Activated T-helper 17 cell treated with anti-CD3 and anti-CD28 coated beads, Interleukin-2, amount 50 U/mL, for 72 hours (primary cell): ENCODE results near the gene LAMA5. TPM values are rescaled to one million over a fixed set of nuclear protein-coding genes. Genes with fewer than 3 reads are reported as not detected.

Source experiments
- ATAC-seq: fragments of 150-1000 bp; cut with Tn5 transposase; replicated peaks from 2 replicates; pipeline ENCODE4 v1.10.0; 2021; ENCODE audit warnings: mild to moderate bottlenecking, moderate library complexity
- H3K27ac Mint-ChIP-seq: one replicate; pipeline ENCODE4 v1.8.0; 2022; ENCODE audit warnings: mixed read lengths
- H3K27me3 Mint-ChIP-seq: one replicate; pipeline ENCODE4 v1.8.0; 2022; ENCODE audit warnings: mixed read lengths
- H3K36me3 Mint-ChIP-seq: one replicate; pipeline ENCODE4 v1.8.0; 2022; ENCODE audit warnings: low read depth, mild to moderate bottlenecking, mixed read lengths
- H3K4me1 Mint-ChIP-seq: one replicate; pipeline ENCODE4 v1.8.0; 2022; ENCODE audit warnings: mixed read lengths
- H3K4me3 Mint-ChIP-seq: one replicate; pipeline ENCODE4 v1.8.0; 2022; ENCODE audit warnings: mild to moderate bottlenecking, mixed read lengths
- H3K9me3 Mint-ChIP-seq: one replicate; pipeline ENCODE4 v1.8.0; 2022; ENCODE audit warnings: mixed read lengths
- total RNA-seq, 2 donors: library from RNA; stranded (reverse); gene quantifications; one replicate each; pipeline ENCODE4 v1.2.3, GENCODE V29; 2022

LAMA5 gene
- total RNA-seq, 2 donors from 2014 or later, result 0.29 to 0.39 TPM

DNA sequence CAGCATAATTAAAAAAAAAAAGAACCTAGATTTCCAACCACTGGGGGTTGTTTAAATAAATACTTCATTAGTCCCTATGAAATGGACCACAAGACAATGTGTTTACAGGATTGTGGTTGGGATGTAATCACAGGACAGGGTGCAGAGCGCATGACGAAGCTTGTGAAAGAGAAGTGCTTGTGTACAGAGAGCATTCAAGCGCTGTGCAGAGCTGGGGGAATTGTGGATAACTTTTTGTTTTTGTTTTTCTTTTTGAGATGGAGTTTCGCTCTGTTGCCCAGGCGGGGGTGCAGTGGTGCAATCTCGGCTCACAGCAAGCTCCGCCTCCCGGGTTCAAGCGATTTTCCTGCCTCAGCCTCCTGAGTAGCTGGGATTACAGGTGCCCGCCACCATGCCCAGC lies 22.3 kb downstream of the LAMA5 start:
- no peaks in the 10 kb centered on the region for H3K36me3 Mint-ChIP-seq
- H3K27ac Mint-ChIP-seq, result no peak overlapping the region
- H3K4me3 Mint-ChIP-seq, result no peak overlapping the region
- no peak for ATAC-seq
- no peaks in the 10 kb centered on the region for H3K4me1 Mint-ChIP-seq
- peaks cover 6% of the 10 kb centered on the region for H3K27me3 Mint-ChIP-seq
- H3K9me3 Mint-ChIP-seq, result peaks cover 4% of the 10 kb centered on the region

DNA sequence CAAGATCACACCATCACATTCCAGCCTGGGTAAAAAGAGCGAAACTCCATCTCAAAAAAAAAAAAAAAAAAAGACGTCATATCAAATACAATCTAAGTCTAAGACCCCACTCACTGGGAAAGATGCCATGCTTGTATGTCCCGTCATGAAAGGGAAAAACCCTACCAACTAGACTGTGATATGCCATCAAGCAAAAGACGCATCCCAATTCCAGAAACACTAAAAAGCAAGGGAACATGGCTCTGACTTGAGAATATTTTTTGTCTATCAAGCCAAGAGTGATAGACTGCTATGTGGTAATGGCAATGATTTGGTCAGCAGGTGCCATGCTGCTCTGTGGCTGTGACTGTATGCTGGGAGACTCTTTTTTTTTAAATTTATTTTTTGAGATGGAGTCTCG lies 23.0 kb downstream of the LAMA5 start:
- H3K4me1 Mint-ChIP-seq, result no peaks in the 10 kb centered on the region
- H3K27ac Mint-ChIP-seq, result no peak overlapping the region
- peaks cover 4% of the 10 kb centered on the region for H3K9me3 Mint-ChIP-seq
- no peaks in the 10 kb centered on the region for H3K36me3 Mint-ChIP-seq
- H3K4me3 Mint-ChIP-seq, result no peak overlapping the region
- peaks cover 11% of the 10 kb centered on the region for H3K27me3 Mint-ChIP-seq
- ATAC-seq, result no peak

GRCh38 chr20:62342910-62343309 lies 24.2 kb downstream of the LAMA5 start:
- H3K9me3 Mint-ChIP-seq, result no peaks in the 10 kb centered on the region
- ATAC-seq, result no peak
- peaks cover 12% of the 10 kb centered on the region for H3K27me3 Mint-ChIP-seq
- H3K27ac Mint-ChIP-seq, result no peak overlapping the region
- H3K4me3 Mint-ChIP-seq, result no peak overlapping the region
- no peaks in the 10 kb centered on the region for H3K4me1 Mint-ChIP-seq
- H3K36me3 Mint-ChIP-seq, result no peaks in the 10 kb centered on the region

DNA sequence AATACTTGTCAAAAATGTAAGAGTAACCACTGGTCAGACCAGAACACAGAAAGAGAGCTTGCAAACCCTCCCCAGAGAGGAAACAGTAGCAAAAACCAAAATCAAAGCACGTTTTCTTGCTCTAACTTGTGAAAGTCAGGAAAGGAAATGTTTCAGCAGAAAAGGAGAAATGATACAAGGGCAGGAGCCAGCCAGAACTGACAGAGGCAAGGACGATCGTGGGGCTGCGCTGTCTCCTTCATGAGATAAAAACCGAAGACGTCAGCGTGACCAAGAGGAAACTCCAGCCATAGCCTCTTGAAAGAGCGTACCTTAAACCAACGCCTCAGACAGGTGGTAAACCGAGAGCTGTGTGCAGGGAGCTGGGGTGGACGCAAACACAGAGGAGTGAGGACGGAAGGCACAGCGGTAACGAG lies 27.5 kb downstream of the LAMA5 start:
- no peak for ATAC-seq
- Mint-ChIP-seq H3K27ac (no peak overlapping the region), H3K36me3 (no peaks in the 10 kb centered on the region), H3K4me3 (no peak overlapping the region), H3K9me3 (no peaks in the 10 kb centered on the region), H3K27me3 (peaks cover 19% of the 10 kb centered on the region), H3K4me1 (no peaks in the 10 kb centered on the region)

- Mint-ChIP-seq H3K4me3 (no peak overlapping the region), H3K27ac (no peak overlapping the region), H3K36me3 (no peaks in the 10 kb centered on the region), H3K9me3 (no peaks in the 10 kb centered on the region), H3K27me3 (peaks cover 19% of the 10 kb centered on the region), H3K4me1 (no peaks in the 10 kb centered on the region)
- no peak for ATAC-seq
Measured at GRCh38 chr20:62338294-62338620, 28.9 kb downstream of the LAMA5 start.

GRCh38 chr20:62337558-62338293 lies 29.4 kb downstream of the LAMA5 start:
- no peaks in the 10 kb centered on the region for H3K36me3 Mint-ChIP-seq
- no peaks in the 10 kb centered on the region for H3K4me1 Mint-ChIP-seq
- no peaks in the 10 kb centered on the region for H3K9me3 Mint-ChIP-seq
- no peak for ATAC-seq
- H3K27ac Mint-ChIP-seq, result no peak overlapping the region
- peaks cover 15% of the 10 kb centered on the region for H3K27me3 Mint-ChIP-seq
- H3K4me3 Mint-ChIP-seq, result no peak overlapping the region

DNA sequence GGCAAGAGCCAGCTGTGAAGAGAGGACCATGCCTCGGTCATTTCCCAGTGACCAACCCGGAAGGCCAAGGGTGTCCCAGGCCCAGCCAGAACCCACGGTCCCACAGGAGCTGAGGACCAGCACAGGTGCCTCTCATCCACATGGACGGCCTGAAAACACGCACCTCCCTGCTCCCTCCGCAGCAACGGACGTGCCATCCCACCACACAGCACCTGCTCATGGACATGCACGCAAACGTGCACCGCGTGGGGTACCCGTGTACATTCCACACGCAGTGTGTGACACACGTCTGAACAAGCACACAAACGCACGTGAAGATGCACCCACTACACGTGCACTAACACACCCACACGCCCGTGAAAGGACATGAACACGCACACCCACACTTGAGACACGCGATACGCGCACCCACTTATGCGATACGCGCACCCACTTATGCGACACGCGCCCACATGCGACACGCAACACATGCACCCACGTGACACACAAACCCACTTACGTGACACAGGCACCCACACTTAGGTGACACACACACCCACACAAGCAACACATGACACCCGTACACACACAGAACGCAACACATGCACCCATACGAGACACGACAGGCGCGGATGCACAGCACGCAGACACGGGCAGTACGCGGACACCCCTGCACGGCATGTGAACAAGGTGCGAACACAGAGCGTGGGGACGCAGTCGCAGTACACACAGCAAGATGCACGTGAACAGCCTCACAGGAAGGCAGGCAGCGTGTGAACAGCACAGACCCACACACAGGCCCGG lies 30.1 kb downstream of the LAMA5 start:
- no peak for ATAC-seq

GRCh38 chr20:62336329-62336728 lies 30.8 kb downstream of the LAMA5 start:
- Mint-ChIP-seq H3K4me1 (no peaks in the 10 kb centered on the region), H3K36me3 (no peaks in the 10 kb centered on the region), H3K27me3 (peaks cover 15% of the 10 kb centered on the region), H3K27ac (no peak overlapping the region), H3K4me3 (no peak overlapping the region), H3K9me3 (no peaks in the 10 kb centered on the region)
- no peak for ATAC-seq

More for the DNA sequence above, 30.1 kb downstream of the LAMA5 start:
- H3K27me3 Mint-ChIP-seq, result peaks cover 15% of the 10 kb centered on the region
- H3K27ac Mint-ChIP-seq, result no peak overlapping the region
- no peaks in the 10 kb centered on the region for H3K36me3 Mint-ChIP-seq
- H3K4me3 Mint-ChIP-seq, result no peak overlapping the region
- H3K4me1 Mint-ChIP-seq, result no peaks in the 10 kb centered on the region
- H3K9me3 Mint-ChIP-seq, result no peaks in the 10 kb centered on the region

GRCh38 chr20:62335532-62335931 lies 31.6 kb downstream of the LAMA5 start:
- H3K4me1 Mint-ChIP-seq, result no peaks in the 10 kb centered on the region
- ATAC-seq, result no peak
- H3K27ac Mint-ChIP-seq, result no peak overlapping the region
- no peaks in the 10 kb centered on the region for H3K9me3 Mint-ChIP-seq
- H3K36me3 Mint-ChIP-seq, result no peaks in the 10 kb centered on the region
- H3K27me3 Mint-ChIP-seq, result peaks cover 15% of the 10 kb centered on the region
- H3K4me3 Mint-ChIP-seq, result no peak overlapping the region

DNA sequence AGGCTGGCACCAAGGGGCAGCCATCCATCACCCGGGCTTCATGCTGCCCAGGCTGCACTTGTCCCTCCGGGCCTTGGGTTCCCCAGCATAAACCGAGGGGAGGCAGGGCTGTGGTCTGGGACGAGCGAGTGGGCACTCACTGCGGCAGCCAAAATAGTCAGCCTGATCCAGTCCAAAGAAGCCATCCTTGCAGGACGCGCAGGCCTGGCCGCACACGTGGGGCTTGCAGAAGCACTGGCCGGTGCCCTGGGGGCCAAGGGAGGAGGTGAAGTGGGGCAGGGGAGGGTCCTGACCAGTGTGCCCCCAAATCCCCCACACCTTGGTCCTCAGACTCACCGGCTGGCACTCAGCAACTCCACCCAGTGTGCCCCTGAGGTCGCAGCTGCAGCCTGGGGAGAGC lies 32.2 kb downstream of the LAMA5 start:
- no peaks in the 10 kb centered on the region for H3K36me3 Mint-ChIP-seq
- no peak overlapping the region for H3K4me3 Mint-ChIP-seq
- no peak for ATAC-seq
- peaks cover 13% of the 10 kb centered on the region for H3K27me3 Mint-ChIP-seq
- H3K27ac Mint-ChIP-seq, result no peak overlapping the region
- H3K9me3 Mint-ChIP-seq, result no peaks in the 10 kb centered on the region
- H3K4me1 Mint-ChIP-seq, result no peaks in the 10 kb centered on the region

DNA sequence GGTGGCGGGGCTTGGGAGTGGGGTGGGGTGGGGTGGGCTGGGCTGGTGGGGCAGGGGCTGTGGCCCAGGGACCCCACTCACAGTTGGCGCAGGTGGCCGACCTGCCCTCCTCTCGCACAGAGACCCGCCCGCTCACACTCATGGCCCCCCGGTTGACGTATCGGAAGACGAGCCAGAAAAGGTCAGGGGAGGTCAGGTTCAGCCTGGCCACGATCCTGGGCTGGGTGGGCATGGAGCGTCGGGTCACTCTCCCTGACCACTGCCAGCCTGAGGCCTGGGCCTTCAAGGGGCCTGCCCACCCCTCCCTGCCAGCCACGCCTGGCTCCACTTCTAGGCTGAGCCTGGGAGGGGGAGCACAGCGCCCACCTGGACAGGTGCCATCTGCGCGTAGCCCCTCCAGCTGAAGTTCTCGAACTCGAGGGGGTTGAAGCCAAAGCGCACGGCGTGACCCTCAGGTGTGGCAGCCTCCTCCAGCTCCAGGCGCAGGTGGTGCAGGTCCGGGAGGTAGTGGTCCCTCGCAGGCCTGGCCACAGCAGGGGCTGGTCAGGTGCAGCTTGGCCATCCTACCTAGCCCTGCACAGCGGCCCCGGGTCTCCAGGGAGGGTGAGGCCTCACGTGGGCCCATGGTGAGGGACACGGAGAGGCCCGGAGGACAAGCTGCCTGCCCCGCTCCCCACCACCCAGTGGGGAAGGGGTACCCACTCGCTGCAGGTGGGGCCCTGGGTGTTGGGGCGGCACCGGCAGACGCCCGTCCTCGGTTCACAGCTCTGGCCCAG lies 33.1 kb downstream of the LAMA5 start:
- no peak overlapping the region for H3K27ac Mint-ChIP-seq
- H3K27me3 Mint-ChIP-seq, result peaks cover 8% of the 10 kb centered on the region
- H3K4me3 Mint-ChIP-seq, result no peak overlapping the region
- H3K9me3 Mint-ChIP-seq, result no peaks in the 10 kb centered on the region
- no peak for ATAC-seq
- H3K36me3 Mint-ChIP-seq, result no peaks in the 10 kb centered on the region
- H3K4me1 Mint-ChIP-seq, result no peaks in the 10 kb centered on the region

- Mint-ChIP-seq H3K4me1 (no peaks in the 10 kb centered on the region), H3K27ac (no peak overlapping the region), H3K4me3 (no peak overlapping the region), H3K9me3 (no peaks in the 10 kb centered on the region), H3K27me3 (peaks cover 8% of the 10 kb centered on the region), H3K36me3 (no peaks in the 10 kb centered on the region)
- ATAC-seq, result no peak
Measured at GRCh38 chr20:62332989-62333819, 33.9 kb downstream of the LAMA5 start.

DNA sequence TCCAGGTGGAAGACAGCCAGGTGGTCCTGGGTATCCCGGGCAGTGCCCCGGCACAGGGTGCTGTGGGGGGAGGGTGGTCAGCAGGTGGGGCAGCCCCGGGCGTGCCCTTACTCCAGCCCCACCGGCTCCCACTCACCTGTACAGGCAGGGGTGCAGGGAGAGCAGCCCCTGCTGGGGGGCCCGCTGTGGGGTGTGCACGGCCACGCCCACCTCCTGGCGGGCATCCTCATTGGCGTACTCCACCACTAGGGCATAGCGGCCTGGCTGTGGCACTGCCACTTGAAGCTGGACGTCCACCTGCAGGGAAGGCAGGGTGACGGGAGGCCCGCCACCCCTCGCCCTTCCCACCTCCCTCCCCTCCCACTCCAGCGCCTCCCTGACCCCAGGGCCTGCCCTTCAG lies 34.7 kb downstream of the LAMA5 start:
- no peaks in the 10 kb centered on the region for H3K9me3 Mint-ChIP-seq
- H3K27ac Mint-ChIP-seq, result no peak overlapping the region
- ATAC-seq, result no peak
- H3K27me3 Mint-ChIP-seq, result peaks cover 6% of the 10 kb centered on the region
- no peak overlapping the region for H3K4me3 Mint-ChIP-seq
- H3K36me3 Mint-ChIP-seq, result no peaks in the 10 kb centered on the region
- no peaks in the 10 kb centered on the region for H3K4me1 Mint-ChIP-seq

DNA sequence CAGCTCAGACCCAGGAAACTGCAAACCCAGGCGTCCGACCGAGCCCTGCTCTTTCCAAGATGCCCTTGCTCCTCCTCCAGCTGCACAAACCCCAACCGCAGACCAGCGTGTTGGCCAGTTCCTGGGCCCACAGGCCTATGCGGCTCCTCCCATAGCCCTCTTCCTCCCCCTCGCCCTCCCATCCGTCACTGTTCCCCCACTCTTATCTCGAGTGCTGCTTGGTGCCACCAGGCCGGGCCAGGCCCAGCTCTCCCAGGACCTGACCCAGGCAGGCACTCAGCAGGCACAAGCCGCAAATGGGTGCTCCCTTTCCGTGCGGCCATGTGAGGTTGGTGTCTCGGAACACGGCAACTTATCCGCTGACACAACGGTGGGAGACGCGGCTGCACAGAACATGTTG lies 35.8 kb downstream of the LAMA5 start:
- H3K9me3 Mint-ChIP-seq, result no peaks in the 10 kb centered on the region
- no peak overlapping the region for H3K4me3 Mint-ChIP-seq
- no peak overlapping the region for H3K27ac Mint-ChIP-seq
- H3K4me1 Mint-ChIP-seq, result no peaks in the 10 kb centered on the region
- no peak for ATAC-seq
- peaks cover under 1% of the 10 kb centered on the region for H3K27me3 Mint-ChIP-seq
- no peaks in the 10 kb centered on the region for H3K36me3 Mint-ChIP-seq
